Lower lobe of right lung (tissue), 2 donors: ENCODE results near the gene AGBL1. TPM values are rescaled to one million over a fixed set of nuclear protein-coding genes. Genes with fewer than 3 reads are reported as not detected.
A peak's percentile ranks its signal among the peaks of the same experiment; 100 is the strongest.

Experiments used
- ATAC-seq, 2 donors: fragments of 200-7000 bp; cut with Tn5 transposase; one replicate each; pipeline ENCODE4 v1.9.1; 2020 to 2022; ENCODE audit warnings: mild to moderate bottlenecking in 2 of 2, moderate library complexity in 2 of 2
- DNase-seq: peaks from one replicate; pipeline ENCODE4 v3.0.0-alpha.2; 2020
- H3K27ac ChIP-seq: fragments of 200-600 bp; one replicate; pipeline ENCODE4 v1.8.0; 2022
- H3K27me3 ChIP-seq: fragments of 200-600 bp; one replicate; pipeline ENCODE4 v1.8.0; 2022; ENCODE audit warnings: low read depth
- H3K36me3 ChIP-seq: fragments of 200-600 bp; one replicate; pipeline ENCODE4 v1.8.0; 2022; ENCODE audit warnings: mild to moderate bottlenecking
- H3K4me1 ChIP-seq: fragments of 200-600 bp; one replicate; pipeline ENCODE4 v1.8.0; 2022
- H3K4me3 ChIP-seq: fragments of 200-600 bp; one replicate; pipeline ENCODE4 v1.8.0; 2022; ENCODE audit warnings: mild to moderate bottlenecking
- H3K9me3 ChIP-seq: fragments of 200-600 bp; one replicate; pipeline ENCODE4 v1.8.0; 2022
- CTCF ChIP-seq: fragments of 200-600 bp; IDR thresholded peaks from one replicate; pipeline ENCODE4 v1.8.0; 2022; ENCODE audit warnings: antibody characterized with exemption, mild to moderate bottlenecking
- intact Hi-C: fragments of 100-400 bp; cut with DNase I; formaldehyde crosslinking; loops from one replicate; pipeline ENCODE4 v1.11.0; 2022
- total RNA-seq: library from RNA; stranded (reverse); fragmentation: NEBNext Ultra II Directional; extraction: Animal tissue kit (Norgen Biotek cat#: 25700); gene quantifications from one replicate; pipeline ENCODE4 v1.2.1, GENCODE V29; 2021
- donor health status: DM: no; HTN: yes; CAD: no; lungs with severe emphysema.

Gene AGBL1
- total RNA-seq, 1 donor from 2014 or later, result 12.0 TPM

GRCh38 chr15:86916671-86917360, 837.1 kb downstream of the AGBL1 start:
- ATAC-seq (no peak), DNase-seq (no peak)
- Histone ChIP-seq H3K27ac (no peak overlapping the region), H3K27me3 (no peaks in the 10 kb centered on the region), H3K4me3 (no peak overlapping the region), H3K9me3 (no peaks in the 10 kb centered on the region), H3K36me3 (no peaks in the 10 kb centered on the region), H3K4me1 (no peaks in the 10 kb centered on the region)
- no peak for TF ChIP-seq CTCF
- intact Hi-C loops, result no loop called here

- Histone ChIP-seq H3K27me3 (no peaks in the 10 kb centered on the region), H3K4me3 (no peak overlapping the region), H3K4me1 (no peaks in the 10 kb centered on the region), H3K36me3 (no peaks in the 10 kb centered on the region), H3K9me3 (no peaks in the 10 kb centered on the region), H3K27ac (no peak overlapping the region)
- intact Hi-C loops, result no loop called here
- no peak for TF ChIP-seq CTCF
- DNase-seq, result no peak
- ATAC-seq, result no peak
These were observed 837.6 kb downstream of the AGBL1 start for GRCh38 chr15:86917361-86917671.

GRCh38 chr15:86919581-86919980, 839.9 kb downstream of the AGBL1 start:
- TF ChIP-seq CTCF, result no peak
- Histone ChIP-seq H3K27me3 (no peaks in the 10 kb centered on the region), H3K4me3 (no peak overlapping the region), H3K4me1 (no peaks in the 10 kb centered on the region), H3K9me3 (no peaks in the 10 kb centered on the region), H3K27ac (peak overlapping the region; percentile 28), H3K36me3 (no peaks in the 10 kb centered on the region)
- ATAC-seq (peak; percentile 35 to 36), DNase-seq (no peak)
- intact Hi-C loops, result no loop called here

- H3K4me3 ChIP-seq, result no peak overlapping the region
- DNase-seq, result no peak
- no peak for ATAC-seq
- no peak overlapping the region for H3K27ac ChIP-seq
- no peaks in the 10 kb centered on the region for H3K9me3 ChIP-seq
- no peaks in the 10 kb centered on the region for H3K4me1 ChIP-seq
- TF ChIP-seq CTCF, result no peak
- intact Hi-C loops, result no loop called here
- no peaks in the 10 kb centered on the region for H3K27me3 ChIP-seq
- no peaks in the 10 kb centered on the region for H3K36me3 ChIP-seq
These were observed 849.8 kb downstream of the AGBL1 start for GRCh38 chr15:86929461-86929860.

- Histone ChIP-seq H3K27me3 (no peaks in the 10 kb centered on the region), H3K9me3 (no peaks in the 10 kb centered on the region), H3K4me1 (no peaks in the 10 kb centered on the region), H3K36me3 (no peaks in the 10 kb centered on the region), H3K4me3 (no peak overlapping the region), H3K27ac (no peak overlapping the region)
- no peak for TF ChIP-seq CTCF
- no peak for ATAC-seq
- no peak for DNase-seq
- intact Hi-C loops, result no loop called here
These were observed 852.8 kb downstream of the AGBL1 start for GRCh38 chr15:86932456-86932855.
